Stimulated activated CD8-positive, alpha-beta memory T cell treated with anti-CD3 and anti-CD28 coated beads, Interleukin-4, amount 100 ng/mL, for 1 hour (primary cell): ENCODE data around the gene KRTAP12-3.
"Not testable (repeated sequence)": the region's sequence is repeated elsewhere in the genome, so short reads cannot be mapped to it uniquely, and the experiment has no call there.

Experiments used
- DNase-seq, 2 donors: peaks; one replicate each; pipeline ENCODE4 v3.0.0-alpha.2; 2020; ENCODE audit warnings: low read depth in 2 of 2, low spot score in 1 of 2

The KRTAP12-3 gene

GRCh38 chr21:44682580-44683151 lies 24.9 kb downstream of the KRTAP12-3 start:
- no peak for DNase-seq

- no peak for DNase-seq
Measured at GRCh38 chr21:44684077-44684476, 26.3 kb downstream of the KRTAP12-3 start.

GRCh38 chr21:44684483-44684882 lies 26.8 kb downstream of the KRTAP12-3 start:
- DNase-seq: no peak

GRCh38 chr21:44685050-44685449 lies 27.3 kb downstream of the KRTAP12-3 start:
- not testable (repeated sequence) for DNase-seq

GRCh38 chr21:44686000-44686781 lies 28.5 kb downstream of the KRTAP12-3 start:
- DNase-seq: no peak

- DNase-seq: no peak
Measured at GRCh38 chr21:44686843-44687561, 29.3 kb downstream of the KRTAP12-3 start.

- DNase-seq: no peak
Measured at GRCh38 chr21:44687671-44688070, 29.9 kb downstream of the KRTAP12-3 start.

GRCh38 chr21:44689740-44690139 lies 32.0 kb downstream of the KRTAP12-3 start:
- not testable (repeated sequence) for DNase-seq

- no peak for DNase-seq
Measured at GRCh38 chr21:44691686-44692085, 34.0 kb downstream of the KRTAP12-3 start.

- no peak for DNase-seq
Measured at GRCh38 chr21:44692798-44693512, 35.2 kb downstream of the KRTAP12-3 start.

GRCh38 chr21:44694776-44695175 lies 37.0 kb downstream of the KRTAP12-3 start:
- DNase-seq: no peak

GRCh38 chr21:44695184-44695583 lies 37.5 kb downstream of the KRTAP12-3 start:
- DNase-seq: no peak

- no peak for DNase-seq
Measured at GRCh38 chr21:44695641-44696040, 37.9 kb downstream of the KRTAP12-3 start.

- no peak for DNase-seq
Measured at GRCh38 chr21:44696572-44696971, 38.8 kb downstream of the KRTAP12-3 start.

- not testable (repeated sequence) for DNase-seq
Measured at GRCh38 chr21:44697172-44697810, 39.6 kb downstream of the KRTAP12-3 start, which contains the start of gene KRTAP10-12. Gene KRTAP10-12 (plus strand): TSS chr21:44697172. CDS start chr21:44697202, 30 bp downstream.

GRCh38 chr21:44697811-44698734 lies 40.3 kb downstream of the KRTAP12-3 start:
- no peak for DNase-seq

GRCh38 chr21:44699502-44700001 lies 41.8 kb downstream of the KRTAP12-3 start:
- DNase-seq: no peak

- no peak for DNase-seq
Measured at GRCh38 chr21:44700101-44701022, 42.6 kb downstream of the KRTAP12-3 start.

- DNase-seq: no peak
Measured at GRCh38 chr21:44701023-44701400, 43.3 kb downstream of the KRTAP12-3 start.
